ENCODE measurements around the gene HJURP.
"Not testable (repeated sequence)": the region's sequence is repeated elsewhere in the genome, so short reads cannot be mapped to it uniquely, and the experiment has no call there.

GRCh38 chr2:233896253-233896652 is 41.9 kb upstream of the HJURP start:
- TF ChIP-seq POLR2AphosphoS5, CTCF, POLR2A (IDR thresholded peaks at IDR 0.05): not testable (repeated sequence)

Measured in upper lobe of left lung (tissue), 4 donors.